ENCODE measurements around the gene ERG.

- TF ChIP-seq, protein P1, sequence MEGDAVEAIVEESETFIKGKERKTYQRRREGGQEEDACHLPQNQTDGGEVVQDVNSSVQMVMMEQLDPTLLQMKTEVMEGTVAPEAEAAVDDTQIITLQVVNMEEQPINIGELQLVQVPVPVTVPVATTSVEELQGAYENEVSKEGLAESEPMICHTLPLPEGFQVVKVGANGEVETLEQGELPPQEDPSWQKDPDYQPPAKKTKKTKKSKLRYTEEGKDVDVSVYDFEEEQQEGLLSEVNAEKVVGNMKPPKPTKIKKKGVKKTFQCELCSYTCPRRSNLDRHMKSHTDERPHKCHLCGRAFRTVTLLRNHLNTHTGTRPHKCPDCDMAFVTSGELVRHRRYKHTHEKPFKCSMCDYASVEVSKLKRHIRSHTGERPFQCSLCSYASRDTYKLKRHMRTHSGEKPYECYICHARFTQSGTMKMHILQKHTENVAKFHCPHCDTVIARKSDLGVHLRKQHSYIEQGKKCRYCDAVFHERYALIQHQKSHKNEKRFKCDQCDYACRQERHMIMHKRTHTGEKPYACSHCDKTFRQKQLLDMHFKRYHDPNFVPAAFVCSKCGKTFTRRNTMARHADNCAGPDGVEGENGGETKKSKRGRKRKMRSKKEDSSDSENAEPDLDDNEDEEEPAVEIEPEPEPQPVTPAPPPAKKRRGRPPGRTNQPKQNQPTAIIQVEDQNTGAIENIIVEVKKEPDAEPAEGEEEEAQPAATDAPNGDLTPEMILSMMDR (IDR thresholded peaks at IDR 0.05) = no peak
- no peak for TF ChIP-seq POLR2A (IDR thresholded peaks at IDR 0.05)
These were observed 11.6 kb downstream of the ERG start for GRCh38 chr21:38486706-38487105.

Data from heart left ventricle (tissue), 13 donors.